A549 (cell line): ENCODE measurements around the gene SETSIP. TPM values are rescaled to one million over a fixed set of nuclear protein-coding genes. Genes with fewer than 3 reads are reported as not detected.

Source experiments
- ATAC-seq, 2 experiments: fragments of 200-7000 bp in 1 of 2; fragments of >200 bp in 1 of 2; cut with Nextera tagmentation in 1 of 2; cut with Tn5 transposase in 1 of 2; 3 replicates each; pipeline versions ENCODE4 v1.8.0 to v1.9.1; 2018 to 2020; ENCODE audit warnings: mild to moderate bottlenecking in 1 of 2, moderate library complexity in 1 of 2
- CTCF ChIA-PET: fragments of 300-600 bp; sonication (Branson Sonifier 250); formaldehyde crosslinking; extraction: SDS; loops from one replicate; lab custom pipeline; 2021; ENCODE audit warnings: antibody characterized with exemption, inconsistent platforms; lab: Yijun Ruan, JAX
- POLR2A ChIA-PET: fragments of 350-600 bp; formaldehyde crosslinking; extraction: SDS; loops from one replicate; lab custom pipeline; 2021; ENCODE audit warnings: antibody characterized with exemption, inconsistent platforms; lab: Yijun Ruan, JAX
- DNase-seq, 2 experiments: peaks; one replicate each; pipeline versions ENCODE4 v3.0.0 to v3.0.0-alpha.2; 2011 to 2016; ENCODE audit warnings: low read depth in 1 of 2, low spot score in 1 of 2
- FAIRE-seq: peaks from 2 replicates; lab custom pipeline; 2011; peaks lifted over from hg19 to GRCh38; lab: Jason Lieb, UNC
- H3K27ac ChIP-seq, 2 experiments: fragments of >200 bp; sonication (Bioruptor Twin); formaldehyde crosslinking; 3 replicates each; pipeline ENCODE4 v1.5.1; 2016 to 2017
- H3K4me1 ChIP-seq: fragments of >200 bp; sonication (Bioruptor Twin); formaldehyde crosslinking; 3 replicates; pipeline ENCODE4 v1.6.1; 2016
- H3K4me2 ChIP-seq: fragments of >200 bp; sonication (Bioruptor Twin); formaldehyde crosslinking; 3 replicates; pipeline ENCODE4 v1.6.1; 2016
- H3K4me3 ChIP-seq: fragments of >200 bp; sonication (Bioruptor Twin); formaldehyde crosslinking; 3 replicates; pipeline ENCODE4 v1.5.1; 2016
- H3K9me3 ChIP-seq: fragments of >200 bp; sonication (Bioruptor Twin); formaldehyde crosslinking; 3 replicates; pipeline ENCODE4 v1.6.1; 2016
- ATOH8 ChIP-seq: fragments of 250-450 bp; sonication (Bioruptor Pico); IDR thresholded peaks from 2 replicates; pipeline ENCODE4 v1.5.0; 2020; ENCODE audit warnings: low read depth, mild to moderate bottlenecking, moderate library complexity
- EHF ChIP-seq: fragments of 250-450 bp; sonication (Bioruptor Pico); IDR thresholded peaks from 2 replicates; pipeline ENCODE4 v1.5.0; 2020; ENCODE audit warnings: mild to moderate bottlenecking
- EHMT2 ChIP-seq: fragments of 200-600 bp; sonication (generic); IDR thresholded peaks from 2 replicates; pipeline ENCODE4 v1.6.1; 2016; ENCODE audit warnings: antibody characterized with exemption, low read depth, mild to moderate bottlenecking, moderate library complexity
- ESRRA ChIP-seq: fragments of 150-350 bp; IDR thresholded peaks from 2 replicates; pipeline ENCODE4 v1.6.1; 2014; ENCODE audit warnings: mild to moderate bottlenecking, low read length, borderline replicate concordance
- FOXS1 ChIP-seq: fragments of 250-450 bp; sonication (Bioruptor Pico); IDR thresholded peaks from 2 replicates; pipeline ENCODE4 v1.5.0; 2020; ENCODE audit warnings: mild to moderate bottlenecking, moderate library complexity
- JUN ChIP-seq, 2 experiments: fragments of >200 bp; sonication (Bioruptor Twin); formaldehyde crosslinking; IDR thresholded peaks; 2 replicates in 1 of 2; 3 replicates in 1 of 2; pipeline ENCODE4 v1.6.1; 2016 to 2017
- KDM1A ChIP-seq: fragments of 200-600 bp; sonication (generic); IDR thresholded peaks from 2 replicates; pipeline ENCODE4 v1.6.1; 2016; ENCODE audit warnings: low read depth, mild to moderate bottlenecking
- NR3C1 ChIP-seq: fragments of >200 bp; sonication (Bioruptor Twin); formaldehyde crosslinking; IDR thresholded peaks from 3 replicates; pipeline ENCODE4 v1.6.1; 2017
- POLR2A ChIP-seq: IDR thresholded peaks from 2 replicates; pipeline ENCODE4 v1.6.1; 2012; ENCODE audit warnings: mild to moderate bottlenecking, low read length
- POLR2AphosphoS2 ChIP-seq: conservative IDR thresholded peaks from 2 replicates; pipeline ENCODE4 v1.6.1; 2012; ENCODE audit warnings: low read length, improper control_type of control experiment, inconsistent platforms
- RFX5 ChIP-seq: fragments of 450-650 bp; IDR thresholded peaks from 2 replicates; pipeline ENCODE4 v1.7.1; 2014; ENCODE audit warnings: antibody characterized with exemption, mild to moderate bottlenecking, moderate library complexity
- RNF2 ChIP-seq: fragments of 200-600 bp; sonication (generic); IDR thresholded peaks from 2 replicates; pipeline ENCODE4 v1.6.1; 2016; ENCODE audit warnings: low read depth, mild to moderate bottlenecking, antibody characterized with exemption, moderate library complexity, borderline replicate concordance
- WGBS: methylation state at CpG from one replicate; pipeline ENCODE4 v1.1.6; 2017; ENCODE audit errors: missing lambda C conversion rate; 5-methylcytosine and 5-hydroxymethylcytosine counted together
- polyA plus RNA-seq, 4 experiments: library from polyadenylated mRNA; depleted of rRNA in 3 of 4; stranded (reverse); fragments of >200 nt; fragmentation: RNase III in 1 of 4; extraction: RNeasy Plus Mini Kit Qiagen cat#74134 plus additional on column Dnase treatment in 1 of 4; gene quantifications; 2 replicates in 3 of 4; 3 replicates in 1 of 4; pipeline ENCODE4 v1.2.3, GENCODE V29; 2011 to 2017
- TF ChIP-seq, protein P1 (sequence below): IDR thresholded peaks from 2 replicates; pipeline ENCODE4 v1.6.1; 2012
- TF ChIP-seq, protein P2 (sequence below): fragments of 250-450 bp; sonication (Bioruptor Pico); IDR thresholded peaks from 2 replicates; pipeline ENCODE4 v1.5.0; 2021; ENCODE audit warnings: mild to moderate bottlenecking, moderate library complexity, borderline replicate concordance

SETSIP gene
- polyA plus RNA-seq, 2 of the 4 experiments (the other 2 are of a cell fraction), result 0.23 to 0.36 TPM

- Histone ChIP-seq H3K4me1 (0 out of 3 replicates have a peak, but pooled peaks cover 7% of the 10 kb centered on the region), H3K4me3 (no peak overlapping the region), H3K9me3 (no peaks in the 10 kb centered on the region), H3K27ac (no peak overlapping the region), H3K4me2 (no peak overlapping the region)
- FAIRE-seq, result no peak
- ChIA-PET CTCF (interaction anchor here (0.8 to 1.2 kb wide), 2 partner anchors 10 to 34 kb away, joined by 3 to 4 read pairs; no protein-coding TSS in a partner anchor), POLR2A (interaction anchor here (0.6 kb wide), 1 partner anchor 29 kb away, joined by 3 read pairs; no protein-coding TSS in a partner anchor)
- TF ChIP-seq, protein P1, sequence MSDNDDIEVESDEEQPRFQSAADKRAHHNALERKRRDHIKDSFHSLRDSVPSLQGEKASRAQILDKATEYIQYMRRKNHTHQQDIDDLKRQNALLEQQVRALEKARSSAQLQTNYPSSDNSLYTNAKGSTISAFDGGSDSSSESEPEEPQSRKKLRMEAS, result no peak
- no peak for TF ChIP-seq POLR2AphosphoS2
- no peak for TF ChIP-seq ESRRA
- TF ChIP-seq KDM1A, result no peak
- no peak for ATAC-seq
- 79% methylated on average over 6 of the region's 6 CpGs for WGBS
- DNase-seq, result no peak
These were observed 43.7 kb downstream of the SETSIP start for GRCh38 chr1:92031281-92032110.

GRCh38 chr1:92030656-92031107 lies 44.5 kb downstream of the SETSIP start:
- ATAC-seq (no peak), FAIRE-seq (no peak), DNase-seq (peak in 1 of 2 experiments; percentile 4)
- ChIA-PET POLR2A (no interaction called here), CTCF (interaction anchor here (0.8 to 1.2 kb wide), 2 partner anchors 11 to 33 kb away, joined by 3 to 4 read pairs; no protein-coding TSS in a partner anchor)
- H3K4me2 ChIP-seq, result peak overlapping the region; percentile 95
- H3K4me1 ChIP-seq, result 0 out of 3 replicates have a peak, but pooled peaks cover 7% of the 10 kb centered on the region
- no peak for TF ChIP-seq FOXS1 (CRISPR knock-in tag)
- TF ChIP-seq RNF2, result no peak
- TF ChIP-seq EHMT2, result no peak
- TF ChIP-seq JUN (IDR thresholded peaks at IDR 0.05), result no peak
- TF ChIP-seq ESRRA, result no peak
- TF ChIP-seq EHF (CRISPR knock-in tag), result no peak
- no peak for TF ChIP-seq POLR2A
- no peak overlapping the region for H3K27ac ChIP-seq
- H3K4me3 ChIP-seq, result no peak overlapping the region; the same call in 2 of the 3 replicates
- WGBS, result 70% methylated on average over 4 of the region's 4 CpGs
- H3K9me3 ChIP-seq, result no peaks in the 10 kb centered on the region

GRCh38 chr1:92029241-92029922 lies 45.8 kb downstream of the SETSIP start:
- DNase-seq, result peak in 1 of 2 experiments; percentile 1

More at GRCh38 chr1:92029241-92029922, 45.8 kb downstream of the SETSIP start:
- WGBS, result 85% methylated on average over 16 of the region's 31 CpGs
- Histone ChIP-seq H3K4me2 (peak overlapping the region; percentile 95), H3K4me1 (0 out of 3 replicates have a peak, but pooled peaks cover 7% of the 10 kb centered on the region), H3K27ac (peak overlapping the region; percentile 70 to 85; a peak in 5 of 6 replicates), H3K9me3 (no peaks in the 10 kb centered on the region), H3K4me3 (peak overlapping the region; percentile 66)
- ATAC-seq (no peak; a peak in 2 of 6 replicates), FAIRE-seq (no peak)
- CTCF ChIA-PET, result no interaction called here
- POLR2A ChIA-PET, result no interaction called here
- TF ChIP-seq RFX5, result no peak
- TF ChIP-seq, protein P2, sequence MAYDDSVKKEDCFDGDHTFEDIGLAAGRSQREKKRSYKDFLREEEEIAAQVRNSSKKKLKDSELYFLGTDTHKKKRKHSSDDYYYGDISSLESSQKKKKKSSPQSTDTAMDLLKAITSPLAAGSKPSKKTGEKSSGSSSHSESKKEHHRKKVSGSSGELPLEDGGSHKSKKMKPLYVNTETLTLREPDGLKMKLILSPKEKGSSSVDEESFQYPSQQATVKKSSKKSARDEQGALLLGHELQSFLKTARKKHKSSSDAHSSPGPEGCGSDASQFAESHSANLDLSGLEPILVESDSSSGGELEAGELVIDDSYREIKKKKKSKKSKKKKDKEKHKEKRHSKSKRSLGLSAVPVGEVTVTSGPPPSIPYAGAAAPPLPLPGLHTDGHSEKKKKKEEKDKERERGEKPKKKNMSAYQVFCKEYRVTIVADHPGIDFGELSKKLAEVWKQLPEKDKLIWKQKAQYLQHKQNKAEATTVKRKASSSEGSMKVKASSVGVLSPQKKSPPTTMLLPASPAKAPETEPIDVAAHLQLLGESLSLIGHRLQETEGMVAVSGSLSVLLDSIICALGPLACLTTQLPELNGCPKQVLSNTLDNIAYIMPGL (CRISPR knock-in tag), result no peak
- TF ChIP-seq POLR2A, result no peak
- no peak for TF ChIP-seq ESRRA
- no peak for TF ChIP-seq ATOH8
- TF ChIP-seq NR3C1, result no peak
